H4 (cell line): ENCODE measurements around the gene SCN9A. TPM values are rescaled to one million over a fixed set of nuclear protein-coding genes. Genes with fewer than 3 reads are reported as not detected.

ENCODE experiments used
- DNase-seq: peaks from one replicate; pipeline ENCODE4 v3.0.0-alpha.2; 2015; ENCODE audit warnings: low spot score
- total RNA-seq: library from RNA; depleted of rRNA; stranded (reverse); fragments of >200 nt; shearing (Covaris generic); gene quantifications from 2 replicates; pipeline ENCODE4 v1.2.3, GENCODE V29; 2014; rRNA removed

SCN9A gene
- total RNA-seq, 1 experiment from 2014 or later = 3.9 TPM

- peak; percentile 36 for DNase-seq
Measured at GRCh38 chr2:166180951-166181812, 194.6 kb downstream of the SCN9A start.

GRCh38 chr2:166179201-166179600, 196.5 kb downstream of the SCN9A start:
- no peak for DNase-seq

- DNase-seq = no peak
Measured at GRCh38 chr2:166173263-166173662, 202.5 kb downstream of the SCN9A start.

GRCh38 chr2:166171216-166171615, 204.5 kb downstream of the SCN9A start:
- DNase-seq = no peak

GRCh38 chr2:166170356-166170755, 205.4 kb downstream of the SCN9A start:
- DNase-seq = peak; percentile 58

GRCh38 chr2:166167449-166167848, 208.3 kb downstream of the SCN9A start:
- DNase-seq = peak; percentile 26

GRCh38 chr2:166163775-166164174, 212.0 kb downstream of the SCN9A start:
- DNase-seq = no peak

GRCh38 chr2:166158546-166158945, 217.2 kb downstream of the SCN9A start:
- DNase-seq = no peak

- no peak for DNase-seq
Measured at GRCh38 chr2:166157578-166157977, 218.2 kb downstream of the SCN9A start.

- DNase-seq = no peak
Measured at GRCh38 chr2:166156985-166157490, 218.7 kb downstream of the SCN9A start.

- DNase-seq = no peak
Measured at GRCh38 chr2:166155589-166155988, 220.2 kb downstream of the SCN9A start.

- DNase-seq = no peak
Measured at GRCh38 chr2:166154685-166155338, 220.9 kb downstream of the SCN9A start.

GRCh38 chr2:166152064-166152463, 223.7 kb downstream of the SCN9A start:
- DNase-seq = no peak

GRCh38 chr2:166148500-166149400, 227.0 kb downstream of the SCN9A start:
- DNase-seq = no peak

GRCh38 chr2:166147883-166148282, 227.9 kb downstream of the SCN9A start:
- no peak for DNase-seq

Other genes starting within 250 kb of the SCN9A start
- gene SCN1A, start 247.9 kb downstream of the SCN9A start, total RNA-seq = 0.04 TPM in 1 of 2 replicates, not detected in the other
- gene SCN7A, start 118.3 kb upstream of the SCN9A start, total RNA-seq = not detected in 2 replicates